MM.1S (cell line): ENCODE measurements around the gene TENM4.
"Not testable (repeated sequence)": the region's sequence is repeated elsewhere in the genome, so short reads cannot be mapped to it uniquely, and the experiment has no call there.

Experiments used
- CTCF ChIP-seq: fragments of 300-600 bp; sonication (generic); IDR thresholded peaks from 2 replicates; pipeline ENCODE4 v1.5.1; 2016; ENCODE audit warnings: antibody characterized with exemption, low read length, mixed read lengths
- EZH2 ChIP-seq: fragments of 300-600 bp; sonication (generic); optimal IDR thresholded peaks from 2 replicates; pipeline ENCODE3; 2017; ENCODE audit warnings: low read depth, mild to moderate bottlenecking, antibody characterized with exemption, low read length, mixed read lengths

- TF ChIP-seq EZH2, CTCF: not testable (repeated sequence)
Observed at GRCh38 chr11:78827291-78827690, 613.5 kb downstream of the TENM4 start.
